ENCODE results near the gene SMCHD1. TPM values are rescaled to one million over a fixed set of nuclear protein-coding genes. Genes with fewer than 3 reads are reported as not detected.
"Not testable (repeated sequence)": the region's sequence is repeated elsewhere in the genome, so short reads cannot be mapped to it uniquely, and the experiment has no call there.

Gene SMCHD1
- polyA plus RNA-seq, 3 donors, result 60.5 to 70.9 (median 67.7) TPM

DNA sequence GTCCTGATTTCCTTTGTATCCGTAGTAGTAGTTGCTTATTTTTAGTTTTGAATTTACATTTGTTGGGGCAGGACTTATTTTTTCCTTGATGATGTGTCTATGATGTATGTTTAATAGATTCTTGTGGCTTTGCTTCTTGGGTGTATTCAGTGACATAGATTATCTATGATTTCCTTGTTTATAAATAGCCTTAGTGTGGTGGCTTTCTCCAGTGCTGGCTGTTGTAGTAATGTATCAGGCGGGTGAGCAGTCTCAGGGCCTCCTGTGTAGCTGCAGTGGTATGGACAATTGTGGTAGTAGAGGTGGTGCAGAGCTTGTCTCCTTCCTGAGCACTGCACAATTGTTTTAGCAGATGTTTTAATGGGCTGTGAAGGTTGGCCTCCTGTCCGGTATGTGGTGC, 60.5 kb downstream of the SMCHD1 start:
- no peak for DNase-seq (ENCODE audit: low read depth in 3 of 3, low spot score in 2 of 3)

DNA sequence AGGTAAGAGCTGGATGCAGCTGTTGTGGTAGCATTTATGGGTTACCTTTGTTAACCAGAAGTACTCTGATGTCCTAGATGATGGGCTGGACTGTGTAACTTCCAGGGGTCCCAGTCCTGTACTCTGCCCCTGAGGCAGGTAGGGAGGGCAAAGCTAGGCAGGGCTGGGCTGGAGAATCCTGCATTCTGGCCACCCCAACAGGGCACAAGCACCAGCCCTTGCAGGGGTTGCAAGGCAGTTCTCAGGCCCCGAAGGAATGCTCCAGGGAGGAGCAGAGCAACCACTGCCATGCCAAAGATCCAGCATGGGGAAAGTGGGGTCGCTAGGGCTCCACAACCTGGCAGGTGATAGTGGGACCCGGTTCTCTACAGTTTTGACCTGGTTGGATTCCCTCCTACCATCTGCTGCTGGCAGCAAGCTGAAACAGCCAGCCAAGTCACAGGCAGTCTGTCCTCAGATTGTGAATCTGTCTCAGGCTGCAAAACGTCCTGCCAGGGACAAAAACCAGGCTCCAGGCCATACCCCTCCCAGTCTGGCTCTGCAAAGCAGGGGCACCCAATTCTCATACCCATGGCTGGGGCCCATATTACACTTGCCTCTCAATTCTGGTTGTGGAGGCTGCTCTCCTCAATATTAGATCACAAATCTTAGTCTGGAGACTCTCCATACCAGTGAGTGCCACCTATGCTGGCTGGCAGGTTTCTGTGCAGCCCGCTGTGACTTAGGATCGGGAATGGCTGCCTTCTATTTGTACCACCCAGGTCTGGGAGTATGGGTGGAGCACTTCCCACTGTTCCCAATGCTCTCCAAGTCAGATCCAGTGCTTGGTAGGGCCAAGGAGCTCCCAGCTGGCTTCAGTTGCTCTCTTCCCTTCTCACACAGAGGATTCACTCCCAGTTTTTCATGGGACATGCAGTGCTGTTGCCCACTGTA, 61.1 kb downstream of the SMCHD1 start:
- DNase-seq (ENCODE audit: low read depth in 3 of 3, low spot score in 2 of 3), result no peak

DNA sequence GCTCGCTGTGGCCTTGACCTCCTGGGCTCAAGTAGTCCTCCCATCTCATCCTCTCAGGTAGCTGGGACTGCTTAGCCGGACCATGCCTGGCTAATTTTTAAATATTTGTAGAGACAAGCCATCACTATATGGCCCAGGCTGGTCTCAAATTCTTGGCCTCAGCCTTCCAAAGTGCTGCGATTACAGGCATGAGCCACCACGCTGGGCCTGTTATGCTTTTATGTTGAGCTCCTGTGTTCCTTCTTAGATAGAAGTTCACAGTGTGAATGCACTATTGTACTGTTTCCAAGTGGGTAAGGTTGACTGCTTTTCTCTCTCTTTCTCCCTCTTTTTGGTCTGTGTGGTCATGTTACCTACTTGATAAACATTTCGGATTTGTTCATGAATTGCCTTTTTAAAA, 61.9 kb downstream of the SMCHD1 start:
- DNase-seq (ENCODE audit: low read depth in 3 of 3, low spot score in 2 of 3), result no peak

DNA sequence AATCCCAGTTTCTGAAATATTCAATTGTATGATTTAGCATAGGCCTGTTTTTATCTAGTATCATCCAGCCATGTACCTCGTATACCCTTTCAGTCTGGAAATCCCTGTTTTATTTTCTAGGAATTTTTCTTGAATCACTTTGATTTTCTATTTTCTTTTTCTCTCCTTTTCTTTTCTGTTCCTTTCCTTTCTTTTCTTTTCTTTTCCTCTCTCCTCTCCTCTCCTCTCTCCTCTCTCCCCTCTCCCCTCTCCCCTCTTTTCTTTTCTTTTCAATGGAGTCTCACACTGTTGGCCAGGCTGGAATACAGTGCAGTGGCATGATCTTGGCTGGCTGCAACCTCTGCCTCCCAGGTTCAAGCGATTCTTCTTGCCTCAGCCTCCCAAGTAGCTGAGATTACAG, 63.5 kb downstream of the SMCHD1 start:
- DNase-seq (ENCODE audit: low read depth in 3 of 3, low spot score in 2 of 3), result no peak

DNA sequence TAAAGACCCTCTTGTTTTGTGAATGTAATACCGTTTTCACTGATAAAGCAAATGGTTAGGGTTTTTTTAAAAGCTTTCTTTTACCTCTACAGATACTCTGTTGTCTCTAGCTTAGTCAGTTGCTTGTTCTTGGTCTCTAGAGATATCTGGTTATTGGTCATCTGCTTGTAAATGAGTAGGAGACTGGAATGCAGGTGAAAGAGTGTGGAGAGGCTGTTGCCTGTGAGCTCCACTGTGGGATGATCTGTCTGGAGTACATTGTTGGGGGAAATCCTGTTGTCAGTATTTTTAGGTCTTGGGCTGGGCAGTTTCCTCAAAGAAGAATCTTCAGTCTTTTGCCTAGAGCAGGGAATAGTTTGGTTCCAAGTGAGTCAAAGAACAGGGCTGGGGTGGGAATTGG, 67.7 kb downstream of the SMCHD1 start:
- no peak for DNase-seq (ENCODE audit: low read depth in 3 of 3, low spot score in 2 of 3)

DNA sequence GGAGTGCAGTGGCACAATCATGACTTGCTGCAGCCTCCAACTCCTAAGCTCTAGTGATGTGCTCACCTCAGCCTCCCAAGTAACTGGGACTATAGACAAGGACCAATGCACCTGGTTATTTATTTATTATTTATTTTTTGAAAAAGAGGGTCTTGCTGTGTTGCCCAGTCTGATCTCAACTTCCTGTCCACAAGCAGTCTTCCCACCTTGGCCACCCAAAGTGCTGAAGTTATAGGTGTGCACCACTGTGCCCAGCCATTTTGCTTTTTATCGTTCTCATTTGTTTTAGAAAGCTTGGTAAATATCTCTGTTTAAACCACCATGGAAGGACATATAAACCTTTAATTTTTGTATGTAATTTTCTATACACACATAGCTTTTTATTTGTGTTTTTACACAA, 74.2 kb downstream of the SMCHD1 start:
- no peak for DNase-seq (ENCODE audit: low read depth in 3 of 3, low spot score in 2 of 3)

DNA sequence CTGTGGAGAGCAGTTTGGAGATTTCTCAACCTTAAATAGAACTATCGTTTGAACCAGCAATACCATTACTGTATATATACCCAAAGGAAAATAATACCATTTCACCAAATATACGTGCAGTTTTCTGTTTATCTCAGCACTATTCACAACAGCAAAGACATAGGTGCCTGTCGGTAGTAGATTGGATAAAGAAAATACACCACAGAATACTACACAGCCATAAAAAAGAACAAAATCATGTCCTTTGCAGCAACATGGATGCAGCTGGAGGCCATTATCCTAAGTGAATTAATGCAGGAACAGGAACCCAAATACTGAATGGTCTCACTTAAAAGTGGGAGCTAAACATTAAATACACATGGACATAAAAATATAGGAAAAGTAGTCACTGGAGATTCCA, 81.3 kb downstream of the SMCHD1 start:
- DNase-seq (ENCODE audit: low read depth in 3 of 3, low spot score in 2 of 3), result no peak

DNA sequence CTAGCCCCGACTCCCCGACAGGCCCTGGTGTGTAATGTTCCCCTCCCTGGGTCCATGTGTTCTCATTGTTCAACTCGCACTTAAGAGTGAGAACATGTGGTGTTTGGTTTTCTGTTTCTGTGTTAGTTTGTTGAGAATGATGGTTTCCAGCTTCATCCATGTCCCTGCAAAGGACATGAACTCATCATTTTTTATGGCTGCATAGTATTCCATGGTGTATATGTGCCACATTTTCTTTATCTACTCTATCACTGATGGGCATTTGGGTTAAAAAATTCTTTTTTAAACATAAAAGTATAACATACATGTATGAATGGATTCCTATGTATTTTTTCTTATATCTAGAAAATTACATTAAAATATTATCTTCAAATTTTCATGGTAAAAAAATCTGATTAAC, 84.6 kb downstream of the SMCHD1 start:
- DNase-seq (ENCODE audit: low read depth in 3 of 3, low spot score in 2 of 3), result not testable (repeated sequence)

DNA sequence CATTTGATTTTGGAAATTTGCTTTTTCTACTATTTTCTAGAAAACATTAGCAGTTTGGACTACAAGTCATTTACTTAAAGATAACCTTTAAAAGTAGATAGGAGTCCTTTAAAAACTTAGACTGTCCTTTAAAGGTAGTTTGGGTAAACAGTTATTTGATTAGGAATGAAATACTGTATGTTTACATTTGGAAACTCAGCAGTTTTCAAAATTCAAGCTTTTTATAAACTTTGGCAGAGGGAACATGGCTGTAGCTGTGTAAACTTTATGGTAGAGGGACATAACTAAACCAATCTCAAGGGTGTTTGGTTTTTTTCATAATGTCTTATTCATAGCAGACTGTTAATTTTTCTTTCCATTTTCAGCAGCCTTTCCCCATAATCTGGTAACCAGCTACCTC, 90.7 kb downstream of the SMCHD1 start:
- no peak for DNase-seq (ENCODE audit: low read depth in 3 of 3, low spot score in 2 of 3)

DNA sequence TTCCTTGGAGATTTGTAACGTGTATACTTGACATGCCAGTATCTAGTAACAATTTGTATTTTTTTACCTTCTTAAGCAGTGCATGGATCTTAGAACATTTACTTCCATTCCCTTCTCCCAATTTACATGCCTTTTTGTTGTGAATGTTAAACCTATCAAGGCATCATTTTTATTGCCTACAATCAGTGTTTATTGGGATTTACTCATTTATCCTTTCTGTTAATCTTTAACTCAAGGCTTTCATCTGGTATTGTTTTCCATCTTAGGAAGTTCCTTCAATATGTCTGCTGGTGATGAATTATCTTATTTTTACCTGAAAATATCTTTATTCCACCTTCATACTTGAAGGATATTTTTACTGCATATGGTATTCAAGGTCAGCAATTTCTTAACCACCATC, 102.8 kb downstream of the SMCHD1 start:
- DNase-seq (ENCODE audit: low read depth in 3 of 3, low spot score in 2 of 3), result no peak

DNA sequence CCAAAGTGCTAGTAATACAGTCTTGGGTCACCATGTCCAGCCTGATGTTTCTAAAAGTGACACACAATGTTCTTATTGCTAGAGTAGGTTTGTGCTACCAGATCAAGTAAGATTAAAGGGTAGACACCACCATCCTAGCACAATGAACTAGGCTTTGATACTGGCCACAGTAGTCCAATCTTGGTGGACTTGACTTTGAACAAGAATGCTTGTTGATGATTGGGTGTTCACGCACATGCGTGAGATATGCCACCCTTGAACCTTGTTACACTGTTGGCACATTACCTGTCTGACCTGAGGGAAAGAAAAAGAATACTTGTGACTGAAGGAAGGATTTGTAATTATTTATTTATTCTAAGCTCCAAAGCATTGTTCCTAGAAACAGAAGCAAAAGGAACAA, 119.1 kb downstream of the SMCHD1 start:
- no peak for DNase-seq (ENCODE audit: low read depth in 3 of 3, low spot score in 2 of 3)

DNA sequence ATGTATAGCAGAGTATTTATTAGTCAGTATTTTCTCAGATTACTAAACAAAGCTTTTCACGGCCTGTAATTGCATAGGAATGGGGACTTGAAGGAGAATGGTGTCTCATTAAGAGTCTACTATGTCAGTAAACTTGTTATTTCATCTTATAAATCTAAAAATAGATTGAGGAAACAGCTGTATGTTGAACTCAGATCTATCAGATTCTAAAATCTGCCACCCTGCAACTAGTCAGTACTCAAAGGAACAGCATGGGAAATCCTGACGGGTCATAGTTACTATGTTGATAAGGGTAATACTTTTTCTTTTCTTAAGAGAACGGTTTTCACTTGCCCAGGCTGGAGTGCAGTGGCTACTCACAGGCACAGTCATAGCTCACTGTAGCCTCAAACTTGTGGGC, 121.1 kb downstream of the SMCHD1 start:
- no peak for DNase-seq (ENCODE audit: low read depth in 3 of 3, low spot score in 2 of 3)

DNA sequence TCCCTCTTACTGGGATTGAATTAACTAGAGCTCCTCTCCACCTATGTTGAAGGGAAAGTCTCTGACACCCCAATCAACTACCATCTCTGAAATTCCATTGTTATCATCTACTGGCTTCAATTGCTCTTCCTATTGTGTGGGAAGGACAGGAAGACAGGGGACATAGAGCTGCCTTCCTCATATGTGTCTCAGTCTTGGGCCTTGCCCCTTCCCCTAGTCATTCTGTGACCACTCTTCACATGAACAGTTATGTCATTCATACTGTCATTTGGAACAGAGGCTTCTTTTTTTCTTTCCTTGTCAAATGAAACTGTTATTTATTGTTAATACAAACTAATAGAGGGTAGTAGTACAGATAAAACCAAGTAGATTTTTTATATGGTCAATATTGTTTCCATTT, 121.7 kb downstream of the SMCHD1 start:
- no peak for DNase-seq (ENCODE audit: low read depth in 3 of 3, low spot score in 2 of 3)

DNA sequence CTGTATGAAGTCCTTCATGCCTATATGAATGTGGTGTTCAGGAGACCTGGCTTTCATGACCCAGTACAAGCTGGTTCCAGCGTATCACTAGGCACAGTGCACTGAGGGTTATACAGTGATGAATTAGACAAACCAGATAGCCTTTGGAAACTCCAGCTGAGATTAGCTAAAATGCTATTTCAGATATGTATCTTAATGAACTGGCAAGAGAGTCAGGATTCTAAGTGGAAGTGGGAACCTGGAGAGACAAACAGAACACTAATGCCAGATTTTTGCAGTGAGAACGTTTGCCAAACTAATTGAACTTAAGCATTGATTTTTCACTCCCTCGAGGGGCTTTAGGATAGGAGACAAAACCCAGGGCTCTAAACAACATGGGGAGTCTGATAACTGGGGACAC, 125.2 kb downstream of the SMCHD1 start:
- DNase-seq (ENCODE audit: low read depth in 3 of 3, low spot score in 2 of 3), result no peak

DNA sequence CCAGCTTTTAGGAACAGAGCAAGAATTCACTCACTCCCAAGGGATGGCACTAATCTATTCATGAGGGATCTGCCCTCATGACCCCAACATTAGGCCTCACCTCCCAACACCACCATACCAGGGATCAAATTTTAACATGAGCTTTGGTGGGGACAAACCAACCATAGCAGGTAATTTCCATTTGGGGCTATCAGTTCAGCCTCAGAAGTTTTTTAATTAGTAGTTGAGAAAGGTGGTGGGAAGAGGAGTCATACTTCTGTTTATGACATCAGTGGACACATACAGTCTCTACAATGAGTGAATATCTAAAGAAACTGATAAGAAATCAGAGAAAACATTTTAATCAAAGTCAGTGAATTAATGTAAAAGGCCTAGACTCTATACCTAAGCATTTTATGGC, 131.7 kb downstream of the SMCHD1 start:
- no peak for DNase-seq (ENCODE audit: low read depth in 3 of 3, low spot score in 2 of 3)

DNA sequence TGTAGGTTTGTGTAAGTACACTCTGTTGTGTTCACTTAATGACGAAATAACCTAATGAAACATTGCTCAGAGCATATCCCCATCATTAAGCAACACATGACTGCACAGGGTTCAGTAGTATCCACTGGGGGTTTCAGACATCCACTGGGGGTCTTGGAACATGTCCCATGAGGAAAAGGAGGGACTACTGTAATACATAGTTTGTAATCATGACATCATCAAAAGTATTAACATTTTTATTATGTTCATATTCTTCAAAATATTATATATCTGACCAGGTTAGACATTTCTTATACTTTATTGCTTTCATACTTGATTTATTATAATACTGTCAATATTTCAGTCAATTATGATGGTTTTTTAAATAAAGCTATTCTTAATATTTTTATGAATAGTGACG, 136.9 kb downstream of the SMCHD1 start:
- DNase-seq (ENCODE audit: low read depth in 3 of 3, low spot score in 2 of 3), result no peak

DNA sequence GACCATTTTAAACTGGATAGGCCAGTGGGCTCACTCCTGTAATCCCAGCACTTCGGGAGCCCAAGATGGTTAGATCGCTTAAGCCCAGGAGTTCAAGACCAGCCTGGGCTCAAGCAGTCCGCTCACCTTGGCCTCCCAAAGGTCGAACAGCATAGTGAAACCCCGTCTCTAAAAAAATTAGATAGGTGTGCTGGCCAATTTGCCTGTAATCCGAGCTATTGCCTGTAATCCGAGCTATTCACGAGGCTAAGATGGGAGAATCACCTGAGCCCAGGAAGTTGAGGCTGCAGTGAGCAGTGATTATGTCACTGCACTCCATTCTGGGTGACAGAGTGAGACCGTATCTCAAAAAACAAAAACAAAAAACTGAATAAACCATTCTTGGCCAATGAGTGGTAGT, 138.6 kb downstream of the SMCHD1 start:
- no peak for DNase-seq (ENCODE audit: low read depth in 3 of 3, low spot score in 2 of 3)

DNA sequence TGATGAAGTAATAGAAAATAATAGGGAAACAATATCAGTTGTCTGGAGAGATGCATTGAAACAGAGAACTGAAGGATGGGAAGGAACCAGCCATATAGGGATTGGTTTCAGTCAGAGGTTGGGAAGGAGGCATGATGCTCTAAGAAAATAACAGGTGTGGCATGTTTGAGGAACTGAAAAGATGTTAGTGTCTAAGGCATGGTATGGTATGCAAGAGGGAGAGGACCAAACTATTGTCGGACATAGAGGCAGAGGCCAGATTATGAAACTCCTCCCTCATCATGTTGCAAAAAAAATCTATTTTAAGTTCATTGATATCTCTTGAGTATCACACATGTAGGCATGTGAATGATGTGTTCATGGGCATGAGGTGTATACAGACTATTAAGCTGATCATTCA, 142.4 kb downstream of the SMCHD1 start:
- DNase-seq (ENCODE audit: low read depth in 3 of 3, low spot score in 2 of 3), result no peak

DNA sequence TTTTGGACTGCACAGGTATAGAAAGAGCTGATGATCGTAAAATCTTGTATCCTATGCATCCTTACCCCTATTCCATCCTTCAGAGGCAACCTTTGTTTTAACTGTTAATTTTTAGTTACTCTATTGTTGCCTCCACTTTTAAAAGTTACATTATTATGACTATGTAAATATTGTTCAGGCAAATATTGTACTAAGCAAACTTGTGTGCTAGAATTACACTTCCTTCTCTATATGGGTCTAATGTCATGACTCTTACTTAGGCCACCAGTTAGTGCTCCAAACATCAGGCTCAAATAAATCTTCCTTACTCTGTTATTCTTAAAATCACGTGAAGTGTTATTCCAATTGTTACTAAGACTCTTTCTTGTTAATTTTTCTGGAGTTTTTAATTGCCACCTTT, 143.8 kb downstream of the SMCHD1 start:
- no peak for DNase-seq (ENCODE audit: low read depth in 3 of 3, low spot score in 2 of 3)

DNA sequence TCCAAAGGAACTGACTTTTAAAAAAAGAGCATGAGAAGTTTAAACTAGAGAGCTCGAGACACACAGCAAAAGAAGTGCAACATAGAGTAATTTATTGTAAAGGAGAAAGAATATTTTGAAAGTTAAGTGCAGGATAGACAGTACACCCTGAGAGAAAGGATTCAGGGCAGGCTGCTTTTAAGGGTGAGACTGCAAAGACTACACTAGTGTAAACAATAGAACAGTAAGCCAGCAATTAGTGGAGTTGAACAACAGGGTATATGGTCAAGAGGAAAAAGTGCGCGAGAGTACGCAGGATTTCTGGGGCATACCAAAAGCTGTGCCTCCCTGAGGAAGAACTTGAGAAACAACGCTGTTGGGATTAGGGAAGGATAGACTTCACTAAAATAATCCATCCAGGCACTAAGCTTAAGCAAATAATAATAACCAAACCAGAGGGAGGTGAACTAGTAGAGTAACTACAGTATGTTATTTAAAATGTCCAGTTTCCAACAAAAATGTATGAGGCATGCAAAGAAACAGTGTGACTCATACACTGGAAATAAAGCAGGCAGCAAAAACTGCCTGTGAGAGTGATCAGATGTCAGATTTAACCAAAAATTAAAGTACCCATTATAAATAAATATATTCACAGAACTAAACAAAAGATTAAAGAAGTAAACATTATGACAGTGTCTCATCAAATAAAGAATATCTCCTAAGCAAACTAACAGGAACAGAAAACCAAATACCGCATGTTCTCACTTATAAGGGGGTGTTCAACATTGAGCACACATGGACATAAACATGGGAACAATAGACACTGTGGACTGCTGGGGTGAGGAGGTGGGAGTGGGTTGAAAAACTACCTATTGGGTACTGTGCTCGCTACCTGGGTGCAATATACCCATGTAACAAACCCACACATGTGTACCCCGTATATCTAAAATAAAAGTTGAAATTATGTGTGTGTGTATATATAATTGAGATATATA, 150.7 kb downstream of the SMCHD1 start:
- no peak for DNase-seq (ENCODE audit: low read depth in 3 of 3, low spot score in 2 of 3)

DNA sequence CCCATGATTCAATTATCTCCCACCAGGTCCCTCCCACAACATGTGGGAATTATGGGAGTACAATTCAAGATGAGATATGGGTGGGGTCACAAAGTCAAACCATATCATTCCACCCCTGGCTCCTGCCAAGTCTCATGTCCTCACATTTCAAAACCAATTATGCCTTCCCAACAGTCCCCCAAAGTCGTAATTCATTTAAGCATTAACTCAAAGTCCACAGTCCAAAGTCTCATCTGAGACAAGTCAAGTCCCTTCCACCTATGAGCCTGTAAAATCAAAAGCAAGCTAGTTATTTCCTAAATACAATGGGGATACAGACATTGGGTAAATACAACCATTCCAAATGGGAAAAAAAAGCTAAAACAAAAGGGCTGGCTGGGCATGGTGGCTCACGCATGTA, 153.1 kb downstream of the SMCHD1 start:
- not testable (repeated sequence) for DNase-seq (ENCODE audit: low read depth in 3 of 3, low spot score in 2 of 3)

Measured in right renal cortex interstitium (tissue), 3 donors.